Upper lobe of left lung (tissue), 6 donors: ENCODE measurements around the gene TGIF1. TPM values are rescaled to one million over a fixed set of nuclear protein-coding genes. Genes with fewer than 3 reads are reported as not detected.

Source experiments
- ATAC-seq, 2 donors: fragments of 200-7000 bp; cut with Tn5 transposase; one replicate each; pipeline ENCODE4 v1.9.1; 2022; ENCODE audit warnings: mild to moderate bottlenecking in 2 of 2, moderate library complexity in 2 of 2; ENCODE audit not compliant: low FRiP score in 2 of 2
- DNase-seq, 2 donors: peaks; one replicate each; pipeline ENCODE4 v3.0.0-alpha.2; 2019 to 2020
- H3K27ac ChIP-seq, 4 donors: fragments of 200-600 bp; sonication (generic); one replicate each; pipeline ENCODE4 v1.5.1; 2016 to 2019
- H3K27me3 ChIP-seq, 4 donors: fragments of 200-600 bp; sonication (generic); one replicate each; pipeline ENCODE4 v1.5.1; 2017 to 2019
- H3K36me3 ChIP-seq, 4 donors: fragments of 200-600 bp; sonication (generic); one replicate each; pipeline ENCODE4 v1.5.1; 2016 to 2019
- H3K4me1 ChIP-seq, 4 donors: fragments of 200-600 bp; sonication (generic); one replicate each; pipeline ENCODE4 v1.5.1; 2018 to 2019
- H3K4me3 ChIP-seq, 4 donors: fragments of 200-600 bp; sonication (generic); one replicate each; pipeline ENCODE4 v1.5.1; 2017 to 2019; ENCODE audit warnings: mild to moderate bottlenecking in 2 of 4, moderate library complexity in 1 of 4
- H3K9me3 ChIP-seq, 4 donors: fragments of 200-600 bp; sonication (generic); one replicate each; pipeline ENCODE4 v1.5.1; 2018 to 2019
- EP300 ChIP-seq, 4 donors: sonication (generic); formaldehyde crosslinking; IDR thresholded peaks; one replicate each; pipeline ENCODE4 v1.5.1; 2017; ENCODE audit warnings: antibody characterized with exemption in 4 of 4, control low read depth in 2 of 4
- POLR2A ChIP-seq, 4 donors: fragments of 450-650 bp; IDR thresholded peaks; one replicate each; pipeline ENCODE4 v1.5.1; 2016 to 2017; ENCODE audit warnings: antibody characterized with exemption in 4 of 4, mild to moderate bottlenecking in 2 of 4
- POLR2AphosphoS5 ChIP-seq, 2 donors: sonication (generic); formaldehyde crosslinking; IDR thresholded peaks; one replicate each; pipeline ENCODE4 v1.5.1; 2017; ENCODE audit warnings: antibody characterized with exemption in 2 of 2
- WGBS, 2 donors: methylation state at CpG; one replicate each; pipeline ENCODE4 v1.1.5; 2017 to 2018; 5-methylcytosine and 5-hydroxymethylcytosine counted together
- total RNA-seq, 6 donors: library from RNA; depleted of rRNA in 4 of 6; stranded (reverse); fragments of >200 nt in 4 of 6; gene quantifications; one replicate each; pipeline versions ENCODE4 v1.1.0 to v1.2.1, GENCODE V29; 2016 to 2021
- TF ChIP-seq, protein P1 (sequence below), 6 experiments: fragments of 450-650 bp in 4 of 6; fragments of 200-600 bp in 2 of 6; sonication (generic) in 2 of 6; IDR thresholded peaks; one replicate each; pipeline ENCODE4 v1.5.1; 2016 to 2019; ENCODE audit warnings: antibody characterized with exemption in 6 of 6
- donor health status: DM: no; HTN: no; CAD: no; lungs with moderate emphysema.
- donor health status: DM: no; HTN: yes; CAD: no; lungs with severe emphysema.

Gene TGIF1
- total RNA-seq, 6 donors from 2014 or later = 55.8 to 87.0 (median 64.8) TPM

- 42 to 45% methylated on average over 5 of the region's 5 CpGs for WGBS, 2 donors
- no peak for DNase-seq
- ATAC-seq = no peak
- no peaks in the 10 kb centered on the region for H3K9me3 ChIP-seq
- no peak overlapping the region for H3K27ac ChIP-seq
- H3K4me1 ChIP-seq = peaks cover 7 to 14% (median 10%) of the 10 kb centered on the region in 4 donors
- no peak overlapping the region for H3K4me3 ChIP-seq
- H3K36me3 ChIP-seq = no peaks in the 10 kb centered on the region
- peaks cover 0 to 6% (median 2%) of the 10 kb centered on the region in 4 donors for H3K27me3 ChIP-seq
- TF ChIP-seq POLR2A (IDR thresholded peaks at IDR 0.05) = no peak
Observed at GRCh38 chr18:3500016-3500415, 50.0 kb downstream of the TGIF1 start.

DNA sequence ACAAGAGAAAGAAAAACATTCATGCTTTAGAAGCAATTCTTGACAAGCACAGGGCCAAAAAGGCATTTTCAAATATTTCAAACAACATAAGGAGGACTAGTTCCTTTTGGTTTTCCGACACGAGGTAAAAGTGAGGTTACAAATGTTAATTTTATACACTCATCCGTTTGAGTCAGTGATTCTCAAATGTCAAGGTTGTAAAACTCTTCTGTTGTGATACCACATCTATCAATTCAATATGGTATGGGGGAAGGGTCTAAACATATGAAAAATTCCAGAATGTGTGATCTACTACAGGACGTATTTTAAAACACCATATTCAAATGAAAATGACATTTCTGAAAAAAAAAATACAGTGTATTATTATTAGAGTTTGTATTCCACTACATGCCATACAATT, 52.7 kb downstream of the TGIF1 start:
- H3K36me3 ChIP-seq = no peaks in the 10 kb centered on the region
- no peak for TF ChIP-seq EP300 (IDR thresholded peaks at IDR 0.05)
- no peak for TF ChIP-seq POLR2AphosphoS5 (IDR thresholded peaks at IDR 0.05)
- TF ChIP-seq, protein P1, sequence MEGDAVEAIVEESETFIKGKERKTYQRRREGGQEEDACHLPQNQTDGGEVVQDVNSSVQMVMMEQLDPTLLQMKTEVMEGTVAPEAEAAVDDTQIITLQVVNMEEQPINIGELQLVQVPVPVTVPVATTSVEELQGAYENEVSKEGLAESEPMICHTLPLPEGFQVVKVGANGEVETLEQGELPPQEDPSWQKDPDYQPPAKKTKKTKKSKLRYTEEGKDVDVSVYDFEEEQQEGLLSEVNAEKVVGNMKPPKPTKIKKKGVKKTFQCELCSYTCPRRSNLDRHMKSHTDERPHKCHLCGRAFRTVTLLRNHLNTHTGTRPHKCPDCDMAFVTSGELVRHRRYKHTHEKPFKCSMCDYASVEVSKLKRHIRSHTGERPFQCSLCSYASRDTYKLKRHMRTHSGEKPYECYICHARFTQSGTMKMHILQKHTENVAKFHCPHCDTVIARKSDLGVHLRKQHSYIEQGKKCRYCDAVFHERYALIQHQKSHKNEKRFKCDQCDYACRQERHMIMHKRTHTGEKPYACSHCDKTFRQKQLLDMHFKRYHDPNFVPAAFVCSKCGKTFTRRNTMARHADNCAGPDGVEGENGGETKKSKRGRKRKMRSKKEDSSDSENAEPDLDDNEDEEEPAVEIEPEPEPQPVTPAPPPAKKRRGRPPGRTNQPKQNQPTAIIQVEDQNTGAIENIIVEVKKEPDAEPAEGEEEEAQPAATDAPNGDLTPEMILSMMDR (IDR thresholded peaks at IDR 0.05) = no peak
- TF ChIP-seq POLR2A (IDR thresholded peaks at IDR 0.05) = no peak
- no peak for DNase-seq
- WGBS, 2 donors = 83 to 88% methylated on average over 4 of the region's 4 CpGs
- no peak for ATAC-seq
- no peaks in the 10 kb centered on the region for H3K9me3 ChIP-seq
- no peak overlapping the region for H3K27ac ChIP-seq
- peaks cover 0 to 6% (median 2%) of the 10 kb centered on the region in 4 donors for H3K27me3 ChIP-seq
- H3K4me3 ChIP-seq = no peak overlapping the region
- peaks cover 7 to 14% (median 10%) of the 10 kb centered on the region in 4 donors for H3K4me1 ChIP-seq

- 84 to 91% methylated on average over 5 of the region's 5 CpGs for WGBS, 2 donors
- H3K27ac ChIP-seq = no peak overlapping the region
- TF ChIP-seq EP300 (IDR thresholded peaks at IDR 0.05) = no peak
- TF ChIP-seq, protein P1 (IDR thresholded peaks at IDR 0.05) = no peak
- no peak for TF ChIP-seq POLR2A (IDR thresholded peaks at IDR 0.05)
- TF ChIP-seq POLR2AphosphoS5 (IDR thresholded peaks at IDR 0.05) = no peak
Observed at GRCh38 chr18:3504637-3505036, 54.7 kb downstream of the TGIF1 start.

GRCh38 chr18:3508576-3509549, 58.9 kb downstream of the TGIF1 start:
- H3K4me3 ChIP-seq = no peak overlapping the region
- ATAC-seq = peak; percentile 28 to 67
- no peaks in the 10 kb centered on the region for H3K9me3 ChIP-seq
- H3K27me3 ChIP-seq = no peaks in the 10 kb centered on the region
- no peak overlapping the region for H3K27ac ChIP-seq
- peak in 1 of 2 donors; percentile 21 for DNase-seq
- WGBS, 2 donors = 67 to 75% methylated on average over 14 to 16 of the region's 17 CpGs
- peaks cover 0 to 4% (median 0%) of the 10 kb centered on the region in 4 donors for H3K4me1 ChIP-seq
- H3K36me3 ChIP-seq = no peaks in the 10 kb centered on the region
- TF ChIP-seq EP300 (IDR thresholded peaks at IDR 0.05) (no peak), POLR2A (IDR thresholded peaks at IDR 0.05) (no peak), POLR2AphosphoS5 (IDR thresholded peaks at IDR 0.05) (no peak)
- TF ChIP-seq, protein P1 (IDR thresholded peaks at IDR 0.05) = no peak

More at GRCh38 chr18:3504637-3505036, 54.7 kb downstream of the TGIF1 start:
- no peak overlapping the region for H3K4me3 ChIP-seq
- no peaks in the 10 kb centered on the region for H3K9me3 ChIP-seq
- H3K36me3 ChIP-seq = no peaks in the 10 kb centered on the region
- ATAC-seq (no peak), DNase-seq (no peak)
- no peaks in the 10 kb centered on the region for H3K27me3 ChIP-seq
- H3K4me1 ChIP-seq = peaks cover under 1 to 4% (median under 1%) of the 10 kb centered on the region in 4 donors

Other genes with a start within 250 kb of the TGIF1 start
- 10 to 100 TPM in 1 of 6 donors, 1 to 10 TPM in 4, under 1 TPM in 1; 0.76 to 11.2 (median 2.2) TPM for gene MYOM1, start 230.2 kb upstream of the TGIF1 start, total RNA-seq
- 100 to 1,000 TPM; 184 to 702 (median 558) TPM for gene MYL12A, start 202.4 kb upstream of the TGIF1 start, total RNA-seq
- 100 to 1,000 TPM in 5 of 6 donors, 10 to 100 TPM in 1; 93.2 to 451 (median 361) TPM for gene MYL12B, start 188.0 kb upstream of the TGIF1 start, total RNA-seq